HEK293T (cell line): ENCODE data around the gene SEMA4F.

Source experiments
- ARNT ChIP-seq: fragments of 450-650 bp; IDR thresholded peaks from 2 replicates; pipeline ENCODE4 v1.6.1; 2017; ENCODE audit warnings: mild to moderate bottlenecking
- CTBP1 ChIP-seq: fragments of 450-650 bp; IDR thresholded peaks from 2 replicates; pipeline ENCODE4 v1.6.1; 2016; ENCODE audit warnings: borderline replicate concordance
- L3MBTL2 ChIP-seq: fragments of 450-650 bp; conservative IDR thresholded peaks from 2 replicates; pipeline ENCODE4 v1.6.1; 2016; ENCODE audit warnings: mild to moderate bottlenecking
- NFRKB ChIP-seq: fragments of 450-650 bp; IDR thresholded peaks from 2 replicates; pipeline ENCODE4 v1.6.1; 2016; ENCODE audit warnings: mild to moderate bottlenecking, moderate library complexity
- PKNOX1 ChIP-seq: fragments of 450-650 bp; IDR thresholded peaks from 2 replicates; pipeline ENCODE4 v1.6.1; 2016
- SP1 ChIP-seq: fragments of 450-650 bp; IDR thresholded peaks from 2 replicates; pipeline ENCODE4 v1.6.1; 2017
- SUZ12 ChIP-seq: fragments of 450-650 bp; IDR thresholded peaks from 2 replicates; pipeline ENCODE4 v1.6.1; 2016; ENCODE audit warnings: mild to moderate bottlenecking
- ZNF384 ChIP-seq: fragments of 450-650 bp; IDR thresholded peaks from 2 replicates; pipeline ENCODE4 v1.6.1; 2016

- no peak for TF ChIP-seq L3MBTL2
- TF ChIP-seq SP1, result no peak
- TF ChIP-seq PKNOX1, result no peak
- TF ChIP-seq ARNT, result no peak
- no peak for TF ChIP-seq SUZ12
- no peak for TF ChIP-seq NFRKB
- no peak for TF ChIP-seq ZNF384
- TF ChIP-seq CTBP1, result no peak
Measured at GRCh38 chr2:74715880-74716279, 61.8 kb downstream of the SEMA4F start.
